GM10847 (cell line): Measurements from ENCODE around the gene FYCO1.

Source experiments
- POLR2A ChIP-seq: IDR thresholded peaks from 2 replicates; pipeline ENCODE4 v1.6.1; 2011; ENCODE audit not compliant: insufficient read length; ENCODE audit errors: extremely low read depth

The FYCO1 gene

GRCh38 chr3:45976191-45977091 is 19.2 kb downstream of the FYCO1 start:
- TF ChIP-seq POLR2A, result no peak

GRCh38 chr3:45975686-45976085 is 19.9 kb downstream of the FYCO1 start:
- no peak for TF ChIP-seq POLR2A

- TF ChIP-seq POLR2A, result no peak
These were observed 20.9 kb downstream of the FYCO1 start for GRCh38 chr3:45974686-45975085.

GRCh38 chr3:45972534-45973402 is 22.9 kb downstream of the FYCO1 start:
- no peak for TF ChIP-seq POLR2A

- TF ChIP-seq POLR2A, result no peak
These were observed 25.7 kb downstream of the FYCO1 start for GRCh38 chr3:45969953-45970352.

GRCh38 chr3:45969116-45969515 is 26.5 kb downstream of the FYCO1 start:
- TF ChIP-seq POLR2A, result no peak

GRCh38 chr3:45968706-45969105 is 26.9 kb downstream of the FYCO1 start:
- no peak for TF ChIP-seq POLR2A

GRCh38 chr3:45968149-45968548 is 27.5 kb downstream of the FYCO1 start:
- TF ChIP-seq POLR2A, result no peak

- TF ChIP-seq POLR2A, result no peak
These were observed 27.9 kb downstream of the FYCO1 start for GRCh38 chr3:45967724-45968123.

GRCh38 chr3:45966950-45967640 is 28.5 kb downstream of the FYCO1 start:
- no peak for TF ChIP-seq POLR2A

DNA sequence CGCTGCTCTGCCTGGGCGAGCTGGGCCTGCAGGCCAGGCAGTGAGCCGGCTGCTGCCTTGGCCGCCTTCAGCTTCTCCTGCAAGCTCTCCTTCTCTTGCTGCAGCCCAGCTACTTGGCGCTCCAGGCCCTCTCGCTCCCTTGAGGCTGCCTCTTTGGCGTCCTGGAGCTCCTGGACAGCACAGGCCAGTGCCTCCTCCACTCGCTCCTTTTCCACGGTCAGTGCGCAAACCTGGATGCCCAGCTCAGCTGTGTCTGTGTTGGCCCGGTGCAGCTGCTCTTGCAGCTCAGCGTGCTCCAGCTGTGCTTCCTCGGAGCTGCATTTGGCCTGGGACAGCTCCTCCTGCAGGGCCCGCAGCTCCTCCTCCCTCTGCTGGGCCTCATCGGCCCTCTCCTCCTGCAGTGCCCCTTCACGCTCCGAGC is 29.2 kb downstream of the FYCO1 start:
- TF ChIP-seq POLR2A, result no peak

DNA sequence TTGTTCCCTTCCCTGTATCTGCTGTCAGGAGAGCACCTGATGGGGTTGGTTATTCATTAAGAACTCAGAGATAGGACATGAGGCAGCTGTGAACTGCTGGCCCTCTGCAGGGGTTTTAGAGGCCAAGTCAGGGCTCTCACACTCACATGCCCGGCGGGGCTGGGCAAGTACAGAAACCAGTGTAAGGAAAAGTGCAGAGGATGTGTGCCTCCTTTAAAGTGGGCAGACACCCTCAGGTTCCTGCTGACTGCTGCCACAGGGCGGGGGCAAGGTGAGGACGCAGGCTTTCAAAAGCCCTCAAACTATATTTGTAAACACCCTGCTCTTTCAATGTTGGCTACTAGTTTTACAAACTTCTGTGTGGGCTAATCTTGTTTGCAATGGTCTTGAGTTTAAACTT is 30.0 kb downstream of the FYCO1 start:
- TF ChIP-seq POLR2A, result no peak

- no peak for TF ChIP-seq POLR2A
These were observed 30.4 kb downstream of the FYCO1 start for GRCh38 chr3:45965253-45965652.

GRCh38 chr3:45964139-45964538 is 31.5 kb downstream of the FYCO1 start:
- TF ChIP-seq POLR2A, result no peak

GRCh38 chr3:45962033-45962432 is 33.6 kb downstream of the FYCO1 start:
- TF ChIP-seq POLR2A, result no peak
